HCT116 (cell line): ENCODE data around the gene TRRAP. TPM values are rescaled to one million over a fixed set of nuclear protein-coding genes. Genes with fewer than 3 reads are reported as not detected.

Experiments
- ATAC-seq: fragments of 200-7000 bp; cut with Tn5 transposase; 2 replicates; pipeline ENCODE4 v1.9.1; 2020; ENCODE audit warnings: mild to moderate bottlenecking, moderate library complexity
- BruUV-seq: library from RNA; stranded (reverse); fragments of 400-500 nt; replicated peaks from 2 replicates; lab custom pipeline; 2021; lab: Mats Ljungman, UMichigan
- CTCF ChIA-PET: fragments of 300-600 bp; sonication (Branson Sonifier 250); formaldehyde crosslinking; loops from one replicate; lab custom pipeline; 2021; ENCODE audit warnings: antibody characterized with exemption; lab: Charles Lee
- POLR2A ChIA-PET: fragments of 300-600, 350-600 bp; sonication (Branson Sonifier 250); formaldehyde crosslinking; loops from one replicate; lab custom pipeline; 2021; ENCODE audit warnings: antibody characterized with exemption; lab: Charles Lee
- RAD21 ChIA-PET, 2 experiments: fragments of 300-600 bp; sonication (Branson Sonifier 250); formaldehyde crosslinking; loops; one replicate each; lab custom pipeline; 2023; ENCODE audit warnings: low total read pairs in 2 of 2; ENCODE audit not compliant: uncharacterized antibody in 2 of 2, unreplicated experiment in 2 of 2, low non-redundant PET in 1 of 2; lab: Charles Lee
- DNase-seq: peaks from one replicate; pipeline ENCODE4 v3.0.0-alpha.2; 2010; ENCODE audit warnings: low read depth, low spot score
- H2AFZ ChIP-seq: fragments of 200-600 bp; shearing (Covaris generic), sonication (generic); 2 replicates; pipeline ENCODE4 v1.6.1; 2017; ENCODE audit warnings: low read depth, mixed run types, mixed read lengths, antibody characterized with exemption, low read length; ENCODE audit not compliant: poor library complexity, severe bottlenecking
- H3K27ac ChIP-seq: 2 replicates; pipeline ENCODE4 v1.5.1; 2012; ENCODE audit warnings: low read depth, low read length
- H3K27me3 ChIP-seq: fragments of 200-600 bp; sonication (generic); 2 replicates; pipeline ENCODE4 v1.6.1; 2016; ENCODE audit warnings: mixed run types, low read length, mixed read lengths; ENCODE audit not compliant: insufficient read depth
- H3K36me3 ChIP-seq, 2 experiments: fragments of 200-500 bp in 1 of 2; fragments of 200-600 bp in 1 of 2; sonication (Bioruptor generic) in 1 of 2; sonication (generic) in 1 of 2; 2 replicates each; pipeline versions ENCODE4 v1.5.1 to v1.6.1; 2014 to 2016; ENCODE audit warnings: low read length in 2 of 2, inconsistent platforms in 1 of 2, mixed read lengths in 1 of 2, mixed run types in 1 of 2; ENCODE audit not compliant: insufficient read depth in 2 of 2, control insufficient read depth in 1 of 2
- H3K4me1 ChIP-seq, 2 experiments: fragments of 200-600 bp in 1 of 2; sonication (generic) in 1 of 2; 2 replicates each; pipeline versions ENCODE4 v1.5.1 to v1.6.1; 2012 to 2017; ENCODE audit warnings: low read length in 2 of 2, inconsistent platforms in 1 of 2, mild to moderate bottlenecking in 1 of 2, mixed read lengths in 1 of 2, mixed run types in 1 of 2, moderate library complexity in 1 of 2; ENCODE audit not compliant: insufficient read depth in 2 of 2, control insufficient read depth in 1 of 2
- H3K4me2 ChIP-seq: fragments of 200-600 bp; sonication (generic); 2 replicates; pipeline ENCODE4 v1.6.1; 2017; ENCODE audit warnings: mixed run types, low read length, mixed read lengths
- H3K4me3 ChIP-seq, 2 experiments: fragments of 200-600 bp in 1 of 2; sonication (generic) in 1 of 2; replicated peaks in 1 of 2; 2 replicates each; pipeline ENCODE4 v1.5.1; 2011 to 2016; ENCODE audit warnings: low read length in 2 of 2, control low read depth in 1 of 2, low read depth in 1 of 2, mild to moderate bottlenecking in 1 of 2, mixed read lengths in 1 of 2, mixed run types in 1 of 2
- H3K79me2 ChIP-seq: fragments of 200-600 bp; sonication (generic); 2 replicates; pipeline ENCODE4 v1.6.1; 2017; ENCODE audit warnings: mild to moderate bottlenecking, mixed run types, low read length, moderate library complexity, mixed read lengths; ENCODE audit not compliant: insufficient read depth
- H3K9ac ChIP-seq: fragments of 200-600 bp; sonication (generic); 2 replicates; pipeline ENCODE4 v1.6.1; 2016; ENCODE audit warnings: low read length, mixed read lengths
- H3K9me2 ChIP-seq: fragments of 200-600 bp; sonication (generic), shearing (Covaris generic); 2 replicates; pipeline ENCODE4 v1.6.1; 2017; ENCODE audit warnings: mixed run types, mild to moderate bottlenecking, moderate library complexity; ENCODE audit not compliant: insufficient read depth
- H3K9me3 ChIP-seq, 2 experiments: fragments of 200-500 bp in 1 of 2; fragments of 200-600 bp in 1 of 2; sonication (Bioruptor generic) in 1 of 2; sonication (generic) in 1 of 2; 2 replicates each; pipeline ENCODE4 v1.6.1; 2014 to 2017; ENCODE audit warnings: low read length in 2 of 2, mixed read lengths in 2 of 2, inconsistent platforms in 1 of 2, low read depth in 1 of 2, mild to moderate bottlenecking in 1 of 2, mixed run types in 1 of 2, moderate library complexity in 1 of 2; ENCODE audit not compliant: control insufficient read depth in 1 of 2, insufficient read depth in 1 of 2
- H4K20me1 ChIP-seq: fragments of 200-600 bp; sonication (generic), shearing (Covaris generic); 2 replicates; pipeline ENCODE4 v1.6.1; 2017; ENCODE audit warnings: mixed run types, mild to moderate bottlenecking, moderate library complexity; ENCODE audit not compliant: insufficient read depth
- ATF3 ChIP-seq: IDR thresholded peaks from 2 replicates; pipeline ENCODE4 v1.6.1; 2012
- CBX3 ChIP-seq: IDR thresholded peaks from 2 replicates; pipeline ENCODE4 v1.6.1; 2012; ENCODE audit warnings: low read depth
- CEBPB ChIP-seq: IDR thresholded peaks from 2 replicates; pipeline ENCODE4 v1.6.1; 2012; ENCODE audit warnings: low read depth
- EGR1 ChIP-seq: IDR thresholded peaks from 2 replicates; pipeline ENCODE4 v1.6.1; 2012; ENCODE audit warnings: low read depth
- ELF1 ChIP-seq: IDR thresholded peaks from 2 replicates; pipeline ENCODE4 v1.6.1; 2012; ENCODE audit warnings: low read depth, borderline replicate concordance
- EZH2 ChIP-seq: fragments of 200-600 bp; sonication (generic); IDR thresholded peaks from 2 replicates; pipeline ENCODE4 v1.6.1; 2017; ENCODE audit warnings: antibody characterized with exemption, mixed run types
- EZH2phosphoT487 ChIP-seq: fragments of 200-600 bp; IDR thresholded peaks from 2 replicates; pipeline ENCODE4 v1.6.1; 2018; ENCODE audit warnings: antibody characterized with exemption, borderline replicate concordance
- JUND ChIP-seq: IDR thresholded peaks from 2 replicates; pipeline ENCODE4 v1.6.1; 2012
- MAX ChIP-seq: IDR thresholded peaks from 2 replicates; pipeline ENCODE4 v1.6.1; 2012
- REST ChIP-seq: IDR thresholded peaks from 2 replicates; pipeline ENCODE4 v1.6.1; 2012; ENCODE audit warnings: low read depth
- SIN3A ChIP-seq: IDR thresholded peaks from 2 replicates; pipeline ENCODE4 v1.6.1; 2012; ENCODE audit warnings: low read depth
- SP1 ChIP-seq: IDR thresholded peaks from 2 replicates; pipeline ENCODE4 v1.6.1; 2012; ENCODE audit warnings: low read depth
- TCF7L2 ChIP-seq: IDR thresholded peaks from 2 replicates; pipeline ENCODE4 v1.7.0; 2011; ENCODE audit warnings: borderline replicate concordance, inconsistent platforms; ENCODE audit not compliant: insufficient read depth, insufficient read length; ENCODE audit errors: extremely low read depth
- ZBTB33 ChIP-seq: IDR thresholded peaks from 2 replicates; pipeline ENCODE4 v1.6.1; 2011; ENCODE audit warnings: mild to moderate bottlenecking, low read length, moderate library complexity; ENCODE audit not compliant: insufficient replicate concordance; ENCODE audit errors: extremely low read depth
- ZFX ChIP-seq: fragments of 450-650 bp; IDR thresholded peaks from 2 replicates; pipeline ENCODE4 v1.6.1; 2017
- ZNF274 ChIP-seq: fragments of 200-500 bp; sonication (Bioruptor generic); IDR thresholded peaks from 2 replicates; pipeline ENCODE4 v1.6.1; 2014; ENCODE audit warnings: mild to moderate bottlenecking, low read depth, low read length, inconsistent platforms
- intact Hi-C: fragments of 100-400 bp; cut with micrococcal nuclease; formaldehyde crosslinking; loops from 2 replicates; pipeline ENCODE4 v1.10.0; 2022
- total RNA-seq: library from RNA; stranded (reverse); gene quantifications from one replicate; pipeline ENCODE4 v1.2.1, GENCODE V29; 2021; ENCODE audit not compliant: unreplicated experiment

TRRAP gene
- total RNA-seq, 1 experiment from 2014 or later, result 44.5 TPM

GRCh38 chr7:99033765-99034164 is 155.4 kb downstream of the TRRAP start:
- Histone ChIP-seq H2AFZ (no peak overlapping the region), H3K4me1 (no peaks in the 10 kb centered on the region), H3K79me2 (no peaks in the 10 kb centered on the region), H3K9ac (no peak overlapping the region), H3K27ac (no peak overlapping the region), H4K20me1 (no peaks in the 10 kb centered on the region), H3K27me3 (no peaks in the 10 kb centered on the region)
- DNase-seq (no peak), ATAC-seq (no peak)
- POLR2A ChIA-PET, result no interaction called here
- RAD21 ChIA-PET, result no interaction called here
- intact Hi-C loops, result no loop called here
- TF ChIP-seq ATF3 (no peak), ZBTB33 (no peak), EZH2phosphoT487 (no peak), ZFX (no peak), ZNF274 (no peak), EGR1 (no peak), JUND (no peak), SP1 (no peak), SIN3A (no peak), EZH2 (no peak), MAX (no peak), CBX3 (no peak), TCF7L2 (no peak), ELF1 (no peak), CEBPB (no peak), REST (no peak)
- TF ChIP-seq, all 23 proteins: peak for 0
- Histone ChIP-seq H3K9me2 (no peaks in the 10 kb centered on the region), H3K4me3 (no peak overlapping the region), H3K9me3 (no peaks in the 10 kb centered on the region), H3K4me2 (no peak overlapping the region), H3K36me3 (peaks cover 25 to 45% of the 10 kb centered on the region in 2 experiments)
- no TSS peak for BruUV-seq
- CTCF ChIA-PET, result no interaction called here
